ENCODE data around the gene PPP1R13B.
"Not testable (repeated sequence)": the region's sequence is repeated elsewhere in the genome, so short reads cannot be mapped to it uniquely, and the experiment has no call there.

The PPP1R13B gene

GRCh38 chr14:103806805-103807204 lies 40.6 kb downstream of the PPP1R13B start:
- Histone ChIP-seq H3K9me3 (ENCODE audit: control insufficient read depth, low read length) (no peaks in the 10 kb centered on the region), H3K4me1 (ENCODE audit: control insufficient read depth, insufficient read depth, low read length, poor library complexity, severe bottlenecking) (no peaks in the 10 kb centered on the region)
- 79% methylated on average over 4 to 5 of the region's 5 CpGs for WGBS, 2 experiments (ENCODE audit: insufficient coverage in 2 of 2)

GRCh38 chr14:103805708-103806107 lies 41.7 kb downstream of the PPP1R13B start:
- no CpG with 5 or more reads among the region's 1 CpG for WGBS, 2 experiments (ENCODE audit: insufficient coverage in 2 of 2)
- H3K36me3 ChIP-seq (ENCODE audit: control insufficient read depth, insufficient read depth, low read length) = no peaks in the 10 kb centered on the region
- H3K9me3 ChIP-seq (ENCODE audit: control insufficient read depth, low read length) = no peaks in the 10 kb centered on the region
- H3K27ac ChIP-seq (ENCODE audit: low read depth, low read length, severe bottlenecking) = no peak overlapping the region
- no peaks in the 10 kb centered on the region for H3K4me1 ChIP-seq (ENCODE audit: control insufficient read depth, insufficient read depth, low read length, poor library complexity, severe bottlenecking)
- no peak overlapping the region for H3K4me3 ChIP-seq (ENCODE audit: extremely low read depth, insufficient read depth, low read length, poor library complexity, severe bottlenecking)

More at GRCh38 chr14:103806805-103807204, 40.6 kb downstream of the PPP1R13B start:
- H3K4me3 ChIP-seq (ENCODE audit: extremely low read depth, insufficient read depth, low read length, poor library complexity, severe bottlenecking) = no peak overlapping the region
- no peak overlapping the region for H3K27ac ChIP-seq (ENCODE audit: low read depth, low read length, severe bottlenecking)
- no peaks in the 10 kb centered on the region for H3K36me3 ChIP-seq (ENCODE audit: control insufficient read depth, insufficient read depth, low read length)

GRCh38 chr14:103803661-103804060 lies 43.7 kb downstream of the PPP1R13B start:
- Histone ChIP-seq H3K4me3 (ENCODE audit: extremely low read depth, insufficient read depth, low read length, poor library complexity, severe bottlenecking) (no peak overlapping the region), H3K4me1 (ENCODE audit: control insufficient read depth, insufficient read depth, low read length, poor library complexity, severe bottlenecking) (no peaks in the 10 kb centered on the region), H3K9me3 (ENCODE audit: control insufficient read depth, low read length) (no peaks in the 10 kb centered on the region), H3K27ac (ENCODE audit: low read depth, low read length, severe bottlenecking) (no peak overlapping the region), H3K36me3 (ENCODE audit: control insufficient read depth, insufficient read depth, low read length) (no peaks in the 10 kb centered on the region)

GRCh38 chr14:103802356-103802755 lies 45.0 kb downstream of the PPP1R13B start:
- Histone ChIP-seq H3K9me3 (ENCODE audit: control insufficient read depth, low read length) (no peaks in the 10 kb centered on the region), H3K27ac (ENCODE audit: low read depth, low read length, severe bottlenecking) (no peak overlapping the region)
- 81 to 88% methylated on average over 8 of the region's 8 CpGs for WGBS, 2 experiments (ENCODE audit: insufficient coverage in 2 of 2)

GRCh38 chr14:103801459-103801858 lies 45.9 kb downstream of the PPP1R13B start:
- Histone ChIP-seq H3K36me3 (ENCODE audit: control insufficient read depth, insufficient read depth, low read length) (no peaks in the 10 kb centered on the region), H3K27ac (ENCODE audit: low read depth, low read length, severe bottlenecking) (no peak overlapping the region)
- 64 to 71% methylated on average over 4 of the region's 4 CpGs for WGBS, 2 experiments (ENCODE audit: insufficient coverage in 2 of 2)

More at GRCh38 chr14:103802356-103802755, 45.0 kb downstream of the PPP1R13B start:
- Histone ChIP-seq H3K36me3 (ENCODE audit: control insufficient read depth, insufficient read depth, low read length) (no peaks in the 10 kb centered on the region), H3K4me1 (ENCODE audit: control insufficient read depth, insufficient read depth, low read length, poor library complexity, severe bottlenecking) (no peaks in the 10 kb centered on the region), H3K4me3 (ENCODE audit: extremely low read depth, insufficient read depth, low read length, poor library complexity, severe bottlenecking) (no peak overlapping the region)

GRCh38 chr14:103793192-103793591 lies 54.2 kb downstream of the PPP1R13B start:
- H3K4me1 ChIP-seq (ENCODE audit: control insufficient read depth, insufficient read depth, low read length, poor library complexity, severe bottlenecking); H3K9me3 ChIP-seq (ENCODE audit: control insufficient read depth, low read length); H3K27ac ChIP-seq (ENCODE audit: low read depth, low read length, severe bottlenecking); H3K4me3 ChIP-seq (ENCODE audit: extremely low read depth, insufficient read depth, low read length, poor library complexity, severe bottlenecking); H3K36me3 ChIP-seq (ENCODE audit: control insufficient read depth, insufficient read depth, low read length): not testable (repeated sequence)

More at GRCh38 chr14:103801459-103801858, 45.9 kb downstream of the PPP1R13B start:
- Histone ChIP-seq H3K4me3 (ENCODE audit: extremely low read depth, insufficient read depth, low read length, poor library complexity, severe bottlenecking) (no peak overlapping the region), H3K4me1 (ENCODE audit: control insufficient read depth, insufficient read depth, low read length, poor library complexity, severe bottlenecking) (no peaks in the 10 kb centered on the region), H3K9me3 (ENCODE audit: control insufficient read depth, low read length) (no peaks in the 10 kb centered on the region)

GRCh38 chr14:103788086-103788485 lies 59.3 kb downstream of the PPP1R13B start:
- H3K4me3 ChIP-seq (ENCODE audit: extremely low read depth, insufficient read depth, low read length, poor library complexity, severe bottlenecking) = no peak overlapping the region
- no peaks in the 10 kb centered on the region for H3K36me3 ChIP-seq (ENCODE audit: control insufficient read depth, insufficient read depth, low read length)
- no peak overlapping the region for H3K27ac ChIP-seq (ENCODE audit: low read depth, low read length, severe bottlenecking)
- no peaks in the 10 kb centered on the region for H3K4me1 ChIP-seq (ENCODE audit: control insufficient read depth, insufficient read depth, low read length, poor library complexity, severe bottlenecking)
- no CpG with 5 or more reads among the region's 1 CpG for WGBS, 2 experiments (ENCODE audit: insufficient coverage in 2 of 2)
- no peaks in the 10 kb centered on the region for H3K9me3 ChIP-seq (ENCODE audit: control insufficient read depth, low read length)

- 100% methylated on average over 2 of the region's 2 CpGs; no CpG with 5 or more reads in 1 of the 2 experiments for WGBS, 2 experiments (ENCODE audit: insufficient coverage in 2 of 2)
- Histone ChIP-seq H3K4me3 (ENCODE audit: extremely low read depth, insufficient read depth, low read length, poor library complexity, severe bottlenecking) (no peak overlapping the region), H3K4me1 (ENCODE audit: control insufficient read depth, insufficient read depth, low read length, poor library complexity, severe bottlenecking) (no peaks in the 10 kb centered on the region), H3K27ac (ENCODE audit: low read depth, low read length, severe bottlenecking) (no peak overlapping the region), H3K9me3 (ENCODE audit: control insufficient read depth, low read length) (no peaks in the 10 kb centered on the region), H3K36me3 (ENCODE audit: control insufficient read depth, insufficient read depth, low read length) (no peaks in the 10 kb centered on the region)
Measured at GRCh38 chr14:103782376-103782775, 65.0 kb downstream of the PPP1R13B start.

GRCh38 chr14:103776319-103776718 lies 71.1 kb downstream of the PPP1R13B start:
- not testable (repeated sequence) for H3K27ac ChIP-seq (ENCODE audit: low read depth, low read length, severe bottlenecking); H3K36me3 ChIP-seq (ENCODE audit: control insufficient read depth, insufficient read depth, low read length); H3K4me1 ChIP-seq (ENCODE audit: control insufficient read depth, insufficient read depth, low read length, poor library complexity, severe bottlenecking); H3K9me3 ChIP-seq (ENCODE audit: control insufficient read depth, low read length); H3K4me3 ChIP-seq (ENCODE audit: extremely low read depth, insufficient read depth, low read length, poor library complexity, severe bottlenecking)
- 95% methylated on average over 5 of the region's 6 CpGs; no CpG with 5 or more reads in 1 of the 2 experiments for WGBS, 2 experiments (ENCODE audit: insufficient coverage in 2 of 2)

- no peaks in the 10 kb centered on the region for H3K4me1 ChIP-seq (ENCODE audit: control insufficient read depth, insufficient read depth, low read length, poor library complexity, severe bottlenecking)
- H3K4me3 ChIP-seq (ENCODE audit: extremely low read depth, insufficient read depth, low read length, poor library complexity, severe bottlenecking) = no peak overlapping the region
- H3K9me3 ChIP-seq (ENCODE audit: control insufficient read depth, low read length) = peaks cover 6% of the 10 kb centered on the region
- 93 to 98% methylated on average over 3 to 5 of the region's 7 CpGs for WGBS, 2 experiments (ENCODE audit: insufficient coverage in 2 of 2)
- H3K27ac ChIP-seq (ENCODE audit: low read depth, low read length, severe bottlenecking) = no peak overlapping the region
- H3K36me3 ChIP-seq (ENCODE audit: control insufficient read depth, insufficient read depth, low read length) = no peaks in the 10 kb centered on the region
Measured at GRCh38 chr14:103775506-103775905, 71.9 kb downstream of the PPP1R13B start.

GRCh38 chr14:103773521-103773920 lies 73.9 kb downstream of the PPP1R13B start:
- Histone ChIP-seq H3K36me3 (ENCODE audit: control insufficient read depth, insufficient read depth, low read length) (no peaks in the 10 kb centered on the region), H3K9me3 (ENCODE audit: control insufficient read depth, low read length) (peaks cover 6% of the 10 kb centered on the region), H3K4me1 (ENCODE audit: control insufficient read depth, insufficient read depth, low read length, poor library complexity, severe bottlenecking) (no peaks in the 10 kb centered on the region), H3K27ac (ENCODE audit: low read depth, low read length, severe bottlenecking) (no peak overlapping the region), H3K4me3 (ENCODE audit: extremely low read depth, insufficient read depth, low read length, poor library complexity, severe bottlenecking) (no peak overlapping the region)
- 93% methylated on average over 2 of the region's 2 CpGs; no CpG with 5 or more reads in 1 of the 2 experiments for WGBS, 2 experiments (ENCODE audit: insufficient coverage in 2 of 2)

All from mesodermal cell (in vitro differentiated cells).